Keratinocyte (primary cell): ENCODE data around the gene PRR33.

Experiments
- EZH2 ChIP-seq: IDR thresholded peaks from one replicate; pipeline ENCODE4 v1.6.1; 2012; ENCODE audit warnings: inconsistent platforms, mild to moderate bottlenecking, low read length, moderate library complexity
- TF ChIP-seq, protein P1 (sequence below), 3 experiments: IDR thresholded peaks in 1 of 3; conservative IDR thresholded peaks in 1 of 3; optimal IDR thresholded peaks in 1 of 3; 2 replicates in 2 of 3; 3 replicates in 1 of 3; pipeline versions ENCODE3 to v1.5.1; 2011; ENCODE audit warnings: low read length in 3 of 3, mild to moderate bottlenecking in 3 of 3, moderate library complexity in 2 of 3, control low read depth in 1 of 3, inconsistent platforms in 1 of 3; ENCODE audit not compliant: insufficient read depth in 2 of 3; ENCODE audit errors: extremely low read depth in 1 of 3

DNA sequence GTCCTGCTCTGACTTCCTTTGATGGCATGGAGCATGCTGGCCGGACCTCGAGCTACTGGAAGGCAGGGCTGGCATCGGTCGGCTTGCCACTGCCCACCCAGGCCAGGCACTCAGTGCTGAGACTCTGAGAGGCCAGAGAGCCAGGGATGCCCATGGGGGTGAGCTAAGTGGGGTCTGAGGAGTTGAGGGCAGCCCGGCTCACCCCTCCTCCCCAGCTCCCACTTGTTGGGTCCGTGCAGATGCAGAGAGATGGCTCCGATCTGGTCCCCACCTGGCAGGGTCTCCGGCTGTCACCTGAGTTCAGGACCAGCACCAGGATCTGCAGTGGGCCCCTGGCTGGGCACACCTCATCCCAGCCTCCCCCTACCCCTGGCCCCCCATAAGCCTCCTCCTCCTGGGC lies 25.5 kb downstream of the PRR33 start:
- TF ChIP-seq, protein P1, sequence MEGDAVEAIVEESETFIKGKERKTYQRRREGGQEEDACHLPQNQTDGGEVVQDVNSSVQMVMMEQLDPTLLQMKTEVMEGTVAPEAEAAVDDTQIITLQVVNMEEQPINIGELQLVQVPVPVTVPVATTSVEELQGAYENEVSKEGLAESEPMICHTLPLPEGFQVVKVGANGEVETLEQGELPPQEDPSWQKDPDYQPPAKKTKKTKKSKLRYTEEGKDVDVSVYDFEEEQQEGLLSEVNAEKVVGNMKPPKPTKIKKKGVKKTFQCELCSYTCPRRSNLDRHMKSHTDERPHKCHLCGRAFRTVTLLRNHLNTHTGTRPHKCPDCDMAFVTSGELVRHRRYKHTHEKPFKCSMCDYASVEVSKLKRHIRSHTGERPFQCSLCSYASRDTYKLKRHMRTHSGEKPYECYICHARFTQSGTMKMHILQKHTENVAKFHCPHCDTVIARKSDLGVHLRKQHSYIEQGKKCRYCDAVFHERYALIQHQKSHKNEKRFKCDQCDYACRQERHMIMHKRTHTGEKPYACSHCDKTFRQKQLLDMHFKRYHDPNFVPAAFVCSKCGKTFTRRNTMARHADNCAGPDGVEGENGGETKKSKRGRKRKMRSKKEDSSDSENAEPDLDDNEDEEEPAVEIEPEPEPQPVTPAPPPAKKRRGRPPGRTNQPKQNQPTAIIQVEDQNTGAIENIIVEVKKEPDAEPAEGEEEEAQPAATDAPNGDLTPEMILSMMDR (optimal IDR thresholded peaks at IDR 0.05 in 1 of 3, IDR thresholded peaks at IDR 0.05 in 1 of 3, conservative IDR thresholded peaks at IDR 0.05 in 1 of 3; ENCODE audit: extremely low read depth in 1 of 3, insufficient read depth in 2 of 3, low read length in 3 of 3) = no peak
- no peak for TF ChIP-seq EZH2
